Measurements from ENCODE around the gene BSDC1. TPM values are rescaled to one million over a fixed set of nuclear protein-coding genes. Genes with fewer than 3 reads are reported as not detected.

The BSDC1 gene
- polyA plus RNA-seq, 1 of the 3 experiments (the other 2 are of a cell fraction), result 51.0 TPM

DNA sequence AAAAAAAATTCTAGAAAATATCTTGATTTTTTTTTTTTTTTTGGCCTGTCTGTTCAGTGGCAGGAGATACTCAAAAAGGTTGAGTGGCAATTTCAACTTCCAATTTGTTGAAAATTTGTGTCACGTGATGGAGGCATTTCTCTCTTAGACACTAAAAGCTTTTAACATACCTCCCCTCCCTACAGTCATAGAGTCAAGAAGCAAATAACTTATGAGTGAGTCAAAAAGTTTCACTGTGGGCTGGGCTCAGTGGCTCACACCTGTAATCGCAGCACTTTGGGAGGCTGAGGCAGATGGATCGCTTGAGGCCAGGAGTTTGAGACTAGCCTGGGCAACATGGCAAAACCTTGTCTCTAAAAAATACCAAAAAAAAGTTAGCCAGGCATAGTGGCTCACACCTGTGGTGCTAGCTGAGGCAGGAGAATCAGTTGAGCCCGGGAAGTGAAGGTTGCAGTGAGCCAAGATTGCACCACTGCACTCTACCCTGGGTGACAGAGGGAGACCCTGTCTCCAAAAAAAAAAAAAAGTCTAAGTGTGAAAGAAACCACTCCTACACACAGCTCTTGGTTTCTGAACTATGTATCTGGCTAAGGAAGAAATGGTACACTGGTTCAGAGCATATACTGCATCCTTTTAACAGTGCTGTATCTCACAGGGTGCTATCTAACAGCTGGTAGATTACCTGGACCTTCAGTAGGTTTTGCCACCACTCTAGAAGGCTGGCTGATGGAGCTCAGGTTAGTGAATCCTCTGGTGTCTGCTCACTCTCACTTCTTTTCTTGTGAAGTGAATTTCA lies 11.6 kb upstream of the BSDC1 start:
- Histone ChIP-seq H3K27ac (ENCODE audit: low read depth in 2 of 2, low read length in 1 of 2) (no peak overlapping the region), H3K9me2 (no peaks in the 10 kb centered on the region), H3K4me3 (ENCODE audit: low read depth in 2 of 2, low read length in 1 of 2) (no peak overlapping the region), H2AFZ (ENCODE audit: low read depth) (no peak overlapping the region), H3K27me3 (ENCODE audit: insufficient read depth) (no peaks in the 10 kb centered on the region), H4K20me1 (ENCODE audit: insufficient read depth) (no peaks in the 10 kb centered on the region), H3K4me1 (ENCODE audit: control insufficient read depth in 1 of 2, insufficient read depth in 2 of 2, low read depth in 1 of 2, low read length in 1 of 2) (no peaks in the 10 kb centered on the region; a peak in 1 of 4 replicates), H3K9me3 (no peaks in the 10 kb centered on the region), H3K4me2 (no peak overlapping the region), H3K36me3 (replicated peaks in 1 of 2; ENCODE audit: control insufficient read depth in 1 of 2, insufficient read depth in 2 of 2, low read length in 1 of 2) (no peaks in the 10 kb centered on the region), H3F3A (replicated peaks; ENCODE audit: insufficient read depth) (no peaks in the 10 kb centered on the region), H3K9ac (no peak overlapping the region), H3K79me2 (ENCODE audit: insufficient read depth) (no peaks in the 10 kb centered on the region)
- ChIA-PET POLR2A (interaction anchor here (0.6 kb wide), 1 partner anchor 85 kb away, joined by 5 read pairs; no protein-coding TSS in a partner anchor), CTCF (interaction anchor here (1.6 kb wide), 1 partner anchor 7 kb away, joined by 7 read pairs; no protein-coding TSS in a partner anchor)
- no peak for DNase-seq
- 79% methylated on average over 4 of the region's 4 CpGs for WGBS (ENCODE audit: low lambda C conversion rate)
- TF ChIP-seq GABPA (IDR thresholded peaks at IDR 0.05; ENCODE audit: low read depth) (no peak), JUND (IDR thresholded peaks at IDR 0.05) (no peak), ELF1 (IDR thresholded peaks at IDR 0.05) (no peak), RCOR1 (IDR thresholded peaks at IDR 0.05; ENCODE audit: low read length) (no peak), FOXM1 (IDR thresholded peaks at IDR 0.05; ENCODE audit: low read depth) (no peak), FOSL2 (IDR thresholded peaks at IDR 0.05; ENCODE audit: borderline replicate concordance, low read depth) (no peak), TAF1 (IDR thresholded peaks at IDR 0.05; ENCODE audit: borderline replicate concordance, low read depth, low read length) (no peak), YY1 (IDR thresholded peaks at IDR 0.05; ENCODE audit: low read depth) (no peak), MEF2A (IDR thresholded peaks at IDR 0.05; ENCODE audit: borderline replicate concordance, low read depth) (no peak)
- TF ChIP-seq, protein P1, sequence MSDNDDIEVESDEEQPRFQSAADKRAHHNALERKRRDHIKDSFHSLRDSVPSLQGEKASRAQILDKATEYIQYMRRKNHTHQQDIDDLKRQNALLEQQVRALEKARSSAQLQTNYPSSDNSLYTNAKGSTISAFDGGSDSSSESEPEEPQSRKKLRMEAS (IDR thresholded peaks at IDR 0.05; ENCODE audit: low read depth), result no peak
- TF ChIP-seq, protein P2, sequence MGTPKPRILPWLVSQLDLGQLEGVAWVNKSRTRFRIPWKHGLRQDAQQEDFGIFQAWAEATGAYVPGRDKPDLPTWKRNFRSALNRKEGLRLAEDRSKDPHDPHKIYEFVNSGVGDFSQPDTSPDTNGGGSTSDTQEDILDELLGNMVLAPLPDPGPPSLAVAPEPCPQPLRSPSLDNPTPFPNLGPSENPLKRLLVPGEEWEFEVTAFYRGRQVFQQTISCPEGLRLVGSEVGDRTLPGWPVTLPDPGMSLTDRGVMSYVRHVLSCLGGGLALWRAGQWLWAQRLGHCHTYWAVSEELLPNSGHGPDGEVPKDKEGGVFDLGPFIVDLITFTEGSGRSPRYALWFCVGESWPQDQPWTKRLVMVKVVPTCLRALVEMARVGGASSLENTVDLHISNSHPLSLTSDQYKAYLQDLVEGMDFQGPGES (IDR thresholded peaks at IDR 0.05; ENCODE audit: low read depth, low read length), result no peak
- TF ChIP-seq, protein P3, sequence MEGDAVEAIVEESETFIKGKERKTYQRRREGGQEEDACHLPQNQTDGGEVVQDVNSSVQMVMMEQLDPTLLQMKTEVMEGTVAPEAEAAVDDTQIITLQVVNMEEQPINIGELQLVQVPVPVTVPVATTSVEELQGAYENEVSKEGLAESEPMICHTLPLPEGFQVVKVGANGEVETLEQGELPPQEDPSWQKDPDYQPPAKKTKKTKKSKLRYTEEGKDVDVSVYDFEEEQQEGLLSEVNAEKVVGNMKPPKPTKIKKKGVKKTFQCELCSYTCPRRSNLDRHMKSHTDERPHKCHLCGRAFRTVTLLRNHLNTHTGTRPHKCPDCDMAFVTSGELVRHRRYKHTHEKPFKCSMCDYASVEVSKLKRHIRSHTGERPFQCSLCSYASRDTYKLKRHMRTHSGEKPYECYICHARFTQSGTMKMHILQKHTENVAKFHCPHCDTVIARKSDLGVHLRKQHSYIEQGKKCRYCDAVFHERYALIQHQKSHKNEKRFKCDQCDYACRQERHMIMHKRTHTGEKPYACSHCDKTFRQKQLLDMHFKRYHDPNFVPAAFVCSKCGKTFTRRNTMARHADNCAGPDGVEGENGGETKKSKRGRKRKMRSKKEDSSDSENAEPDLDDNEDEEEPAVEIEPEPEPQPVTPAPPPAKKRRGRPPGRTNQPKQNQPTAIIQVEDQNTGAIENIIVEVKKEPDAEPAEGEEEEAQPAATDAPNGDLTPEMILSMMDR (IDR thresholded peaks at IDR 0.05), result no peak
- TF ChIP-seq, protein P4, sequence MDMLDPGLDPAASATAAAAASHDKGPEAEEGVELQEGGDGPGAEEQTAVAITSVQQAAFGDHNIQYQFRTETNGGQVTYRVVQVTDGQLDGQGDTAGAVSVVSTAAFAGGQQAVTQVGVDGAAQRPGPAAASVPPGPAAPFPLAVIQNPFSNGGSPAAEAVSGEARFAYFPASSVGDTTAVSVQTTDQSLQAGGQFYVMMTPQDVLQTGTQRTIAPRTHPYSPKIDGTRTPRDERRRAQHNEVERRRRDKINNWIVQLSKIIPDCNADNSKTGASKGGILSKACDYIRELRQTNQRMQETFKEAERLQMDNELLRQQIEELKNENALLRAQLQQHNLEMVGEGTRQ (IDR thresholded peaks at IDR 0.05; ENCODE audit: borderline replicate concordance, low read depth, low read length), result no peak

Measured in SK-N-SH (cell line).